HCT116 (cell line): Measurements from ENCODE around the gene PPP4R3A.

Experiments used
- POLR2A ChIP-seq: IDR thresholded peaks from 2 replicates; pipeline ENCODE4 v1.7.0; 2011; ENCODE audit warnings: borderline replicate concordance; ENCODE audit not compliant: insufficient read depth, insufficient read length; ENCODE audit errors: extremely low read depth
- TF ChIP-seq, protein P1 (sequence below), 3 experiments: fragments of 200-600 bp in 1 of 3; sonication (generic) in 1 of 3; IDR thresholded peaks in 2 of 3; conservative IDR thresholded peaks in 1 of 3; 2 replicates each; pipeline ENCODE4 v1.5.1; 2012 to 2017; ENCODE audit warnings: low read depth in 2 of 3, low read length in 2 of 3, antibody characterized with exemption in 1 of 3, borderline replicate concordance in 1 of 3, control low read depth in 1 of 3, mild to moderate bottlenecking in 1 of 3, mixed read lengths in 1 of 3, mixed run types in 1 of 3, moderate library complexity in 1 of 3; ENCODE audit not compliant: insufficient read depth in 1 of 3

DNA sequence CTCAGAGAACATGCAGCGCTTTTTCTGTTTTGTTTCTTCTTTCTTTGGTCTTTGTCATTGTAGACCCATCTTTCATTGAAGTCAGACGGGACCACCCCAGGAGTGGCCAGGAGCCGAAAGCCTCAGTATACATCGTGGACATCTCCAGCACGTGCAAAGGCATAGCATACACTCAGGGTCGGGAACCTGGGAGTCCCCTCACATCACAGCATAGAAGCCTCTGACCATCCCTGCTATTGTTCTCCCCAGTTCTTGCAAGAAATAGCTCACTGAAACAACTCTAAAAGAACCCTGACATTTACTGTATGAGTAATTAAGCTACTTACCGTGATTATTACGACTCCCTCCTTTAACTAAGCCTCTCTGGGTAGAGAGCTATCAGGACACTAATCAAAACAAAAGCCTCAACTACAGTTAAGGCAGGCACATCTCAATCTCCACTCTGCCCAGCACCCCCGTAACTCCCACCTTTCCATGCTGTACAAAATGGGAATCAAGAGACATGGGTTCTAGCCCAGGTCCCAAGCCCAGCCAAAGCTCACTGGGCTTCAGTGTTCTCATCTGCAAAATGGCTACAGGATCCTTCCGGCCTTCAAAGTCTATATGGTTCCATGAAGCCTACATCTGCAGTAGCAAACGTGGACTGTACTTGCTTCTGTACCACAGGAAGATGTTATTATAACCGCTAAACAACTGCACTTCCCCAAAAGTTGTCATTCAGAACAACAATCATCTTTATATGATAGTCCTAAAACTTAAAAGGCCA, 99.2 kb downstream of the PPP4R3A start:
- TF ChIP-seq, protein P1, sequence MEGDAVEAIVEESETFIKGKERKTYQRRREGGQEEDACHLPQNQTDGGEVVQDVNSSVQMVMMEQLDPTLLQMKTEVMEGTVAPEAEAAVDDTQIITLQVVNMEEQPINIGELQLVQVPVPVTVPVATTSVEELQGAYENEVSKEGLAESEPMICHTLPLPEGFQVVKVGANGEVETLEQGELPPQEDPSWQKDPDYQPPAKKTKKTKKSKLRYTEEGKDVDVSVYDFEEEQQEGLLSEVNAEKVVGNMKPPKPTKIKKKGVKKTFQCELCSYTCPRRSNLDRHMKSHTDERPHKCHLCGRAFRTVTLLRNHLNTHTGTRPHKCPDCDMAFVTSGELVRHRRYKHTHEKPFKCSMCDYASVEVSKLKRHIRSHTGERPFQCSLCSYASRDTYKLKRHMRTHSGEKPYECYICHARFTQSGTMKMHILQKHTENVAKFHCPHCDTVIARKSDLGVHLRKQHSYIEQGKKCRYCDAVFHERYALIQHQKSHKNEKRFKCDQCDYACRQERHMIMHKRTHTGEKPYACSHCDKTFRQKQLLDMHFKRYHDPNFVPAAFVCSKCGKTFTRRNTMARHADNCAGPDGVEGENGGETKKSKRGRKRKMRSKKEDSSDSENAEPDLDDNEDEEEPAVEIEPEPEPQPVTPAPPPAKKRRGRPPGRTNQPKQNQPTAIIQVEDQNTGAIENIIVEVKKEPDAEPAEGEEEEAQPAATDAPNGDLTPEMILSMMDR (IDR thresholded peaks at IDR 0.05 in 2 of 3, conservative IDR thresholded peaks at IDR 0.05 in 1 of 3; ENCODE audit: borderline replicate concordance in 1 of 3, insufficient read depth in 1 of 3, low read depth in 2 of 3, low read length in 2 of 3) = no peak
- no peak for TF ChIP-seq POLR2A
